ENCODE data around the gene FBXO34. TPM values are rescaled to one million over a fixed set of nuclear protein-coding genes. Genes with fewer than 3 reads are reported as not detected.

The FBXO34 gene
- total RNA-seq, 4 donors from 2014 or later = 18.8 to 32.5 (median 21.8) TPM

GRCh38 chr14:55285048-55285652, 13.9 kb downstream of the FBXO34 start:
- no peaks in the 10 kb centered on the region for H3K27me3 ChIP-seq
- H3K4me1 ChIP-seq = peaks cover 0 to 41% (median 0%) of the 10 kb centered on the region in 3 donors
- no peak for TF ChIP-seq POLR2AphosphoS5 (IDR thresholded peaks at IDR 0.05)
- no peak for TF ChIP-seq CTCF (IDR thresholded peaks at IDR 0.05)
- no peak for TF ChIP-seq EP300 (IDR thresholded peaks at IDR 0.05)
- TF ChIP-seq POLR2A (IDR thresholded peaks at IDR 0.05) = no peak
- H3K4me3 ChIP-seq = no peak overlapping the region
- H3K27ac ChIP-seq = no peak overlapping the region
- no peak for ATAC-seq
- H3K9me3 ChIP-seq = no peaks in the 10 kb centered on the region
- no peaks in the 10 kb centered on the region for H3K36me3 ChIP-seq
- WGBS, 2 donors (ENCODE audit: low coverage in 1 of 2) = 75 to 100% methylated on average over 1 to 13 of the region's 13 CpGs

GRCh38 chr14:55288439-55288838, 17.2 kb downstream of the FBXO34 start:
- no peak for TF ChIP-seq CTCF (IDR thresholded peaks at IDR 0.05)
- TF ChIP-seq POLR2A (IDR thresholded peaks at IDR 0.05) = no peak
- TF ChIP-seq EP300 (IDR thresholded peaks at IDR 0.05) = no peak
- no peak for TF ChIP-seq POLR2AphosphoS5 (IDR thresholded peaks at IDR 0.05)
- 66 to 85% methylated on average over 5 to 6 of the region's 6 CpGs for WGBS, 2 donors (ENCODE audit: low coverage in 1 of 2)
- H3K27me3 ChIP-seq = no peaks in the 10 kb centered on the region
- H3K9me3 ChIP-seq = no peaks in the 10 kb centered on the region
- ATAC-seq = no peak
- H3K4me3 ChIP-seq = no peak overlapping the region
- no peak overlapping the region for H3K27ac ChIP-seq
- H3K36me3 ChIP-seq = no peaks in the 10 kb centered on the region
- peaks cover 0 to 30% (median 0%) of the 10 kb centered on the region in 3 donors for H3K4me1 ChIP-seq

GRCh38 chr14:55291480-55292081, 20.4 kb downstream of the FBXO34 start:
- WGBS, 2 donors (ENCODE audit: low coverage in 1 of 2) = 98 to 100% methylated on average over 3 of the region's 3 CpGs
- ATAC-seq = no peak
- no peak overlapping the region for H3K27ac ChIP-seq
- no peak for TF ChIP-seq POLR2A (IDR thresholded peaks at IDR 0.05)
- TF ChIP-seq EP300 (IDR thresholded peaks at IDR 0.05) = no peak
- TF ChIP-seq POLR2AphosphoS5 (IDR thresholded peaks at IDR 0.05) = no peak
- TF ChIP-seq CTCF (IDR thresholded peaks at IDR 0.05) = no peak
- H3K9me3 ChIP-seq = no peaks in the 10 kb centered on the region
- H3K4me3 ChIP-seq = no peak overlapping the region
- H3K4me1 ChIP-seq = peaks cover 0 to 14% (median 0%) of the 10 kb centered on the region in 3 donors
- H3K27me3 ChIP-seq = no peaks in the 10 kb centered on the region
- H3K36me3 ChIP-seq = no peaks in the 10 kb centered on the region

GRCh38 chr14:55294603-55295002, 23.4 kb downstream of the FBXO34 start:
- Histone ChIP-seq H3K27ac (no peak overlapping the region), H3K9me3 (no peaks in the 10 kb centered on the region), H3K27me3 (no peaks in the 10 kb centered on the region), H3K4me1 (peaks cover 0 to 14% (median 0%) of the 10 kb centered on the region in 3 donors), H3K36me3 (peaks cover 0 to 9% of the 10 kb centered on the region in 2 donors), H3K4me3 (no peak overlapping the region)
- TF ChIP-seq EP300 (IDR thresholded peaks at IDR 0.05) = no peak
- no peak for TF ChIP-seq POLR2AphosphoS5 (IDR thresholded peaks at IDR 0.05)
- no peak for TF ChIP-seq POLR2A (IDR thresholded peaks at IDR 0.05)
- no peak for TF ChIP-seq CTCF (IDR thresholded peaks at IDR 0.05)
- WGBS, 2 donors (ENCODE audit: low coverage in 1 of 2) = 92 to 95% methylated on average over 3 of the region's 3 CpGs
- ATAC-seq = no peak
